ENCODE measurements around the gene NFKBIZ.

The NFKBIZ gene, protein sequence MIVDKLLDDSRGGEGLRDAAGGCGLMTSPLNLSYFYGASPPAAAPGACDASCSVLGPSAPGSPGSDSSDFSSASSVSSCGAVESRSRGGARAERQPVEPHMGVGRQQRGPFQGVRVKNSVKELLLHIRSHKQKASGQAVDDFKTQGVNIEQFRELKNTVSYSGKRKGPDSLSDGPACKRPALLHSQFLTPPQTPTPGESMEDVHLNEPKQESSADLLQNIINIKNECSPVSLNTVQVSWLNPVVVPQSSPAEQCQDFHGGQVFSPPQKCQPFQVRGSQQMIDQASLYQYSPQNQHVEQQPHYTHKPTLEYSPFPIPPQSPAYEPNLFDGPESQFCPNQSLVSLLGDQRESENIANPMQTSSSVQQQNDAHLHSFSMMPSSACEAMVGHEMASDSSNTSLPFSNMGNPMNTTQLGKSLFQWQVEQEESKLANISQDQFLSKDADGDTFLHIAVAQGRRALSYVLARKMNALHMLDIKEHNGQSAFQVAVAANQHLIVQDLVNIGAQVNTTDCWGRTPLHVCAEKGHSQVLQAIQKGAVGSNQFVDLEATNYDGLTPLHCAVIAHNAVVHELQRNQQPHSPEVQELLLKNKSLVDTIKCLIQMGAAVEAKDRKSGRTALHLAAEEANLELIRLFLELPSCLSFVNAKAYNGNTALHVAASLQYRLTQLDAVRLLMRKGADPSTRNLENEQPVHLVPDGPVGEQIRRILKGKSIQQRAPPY

DNA sequence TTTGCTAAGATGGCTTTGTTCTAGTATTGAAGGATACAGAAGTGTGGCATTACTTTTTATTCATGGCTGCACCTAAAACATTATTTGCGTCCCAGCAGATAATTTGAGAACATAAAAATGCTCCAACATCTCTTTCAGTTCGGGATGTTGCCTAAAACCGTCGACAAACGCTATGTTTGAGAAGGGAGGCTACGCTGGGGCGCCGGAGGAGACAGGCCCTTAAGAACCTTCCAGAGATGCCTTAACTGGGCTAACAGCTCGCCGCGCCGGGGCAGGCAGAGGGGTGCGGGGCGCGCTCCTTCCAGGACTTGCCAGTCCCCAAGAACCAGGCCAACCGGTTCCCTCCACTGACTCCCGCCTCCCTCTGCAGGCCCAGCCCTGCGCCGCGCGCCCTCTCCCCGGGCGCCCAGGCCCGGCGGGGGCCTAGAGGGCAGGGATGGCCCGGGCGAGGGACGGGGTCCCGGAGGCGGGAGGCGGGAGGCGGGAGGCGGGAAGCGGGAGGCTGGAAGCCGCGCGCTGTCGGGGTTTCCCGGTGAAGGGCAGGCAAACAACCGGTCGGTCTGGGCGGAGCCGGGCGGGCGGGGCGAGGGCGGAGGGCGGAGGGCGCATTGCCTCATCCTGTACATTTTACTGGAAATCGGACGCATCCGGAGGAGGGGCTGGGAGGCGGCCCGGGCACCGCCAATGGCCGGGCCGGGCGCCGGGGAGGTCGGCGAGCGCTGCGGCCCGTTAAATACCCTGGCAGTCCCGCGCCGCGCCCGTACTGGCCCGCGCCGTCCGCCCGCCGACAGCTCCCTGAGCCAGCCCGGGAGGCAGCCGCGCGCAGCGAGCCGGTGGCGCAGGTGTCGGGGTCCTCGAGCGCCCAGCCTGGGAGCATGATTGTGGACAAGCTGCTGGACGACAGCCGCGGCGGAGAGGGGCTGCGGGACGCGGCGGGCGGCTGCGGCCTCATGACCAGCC, at the start of gene NFKBIZ:
NFKBIZ (plus strand) TSS at position 761 of the 960 bp plus-strand sequence; CDS start at position 876, 115 bp downstream.
- peak; percentile 86 for DNase-seq (ENCODE audit: low read depth, low spot score)

DNA sequence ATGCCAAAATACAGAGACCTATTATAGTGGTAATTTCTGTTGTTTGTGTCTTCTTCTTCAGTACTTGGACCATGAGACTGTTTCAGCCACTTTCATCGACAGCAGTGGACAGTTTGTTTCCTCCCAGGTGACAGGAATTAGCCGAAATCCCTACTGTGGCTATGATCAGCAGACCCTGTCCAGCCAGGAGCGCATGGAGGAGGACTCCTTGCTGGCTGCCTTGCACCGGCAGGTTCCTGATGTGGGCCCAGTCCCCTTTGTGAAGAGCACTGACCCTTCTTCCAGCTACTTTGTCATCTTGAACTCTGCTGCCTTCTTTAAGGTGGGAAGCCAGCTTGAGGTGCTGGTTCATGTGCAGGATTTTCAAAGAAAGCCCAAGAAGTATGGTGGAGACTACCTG, 48.1 kb upstream of the NFKBIZ start:
- DNase-seq (ENCODE audit: low read depth, low spot score): no peak

DNA sequence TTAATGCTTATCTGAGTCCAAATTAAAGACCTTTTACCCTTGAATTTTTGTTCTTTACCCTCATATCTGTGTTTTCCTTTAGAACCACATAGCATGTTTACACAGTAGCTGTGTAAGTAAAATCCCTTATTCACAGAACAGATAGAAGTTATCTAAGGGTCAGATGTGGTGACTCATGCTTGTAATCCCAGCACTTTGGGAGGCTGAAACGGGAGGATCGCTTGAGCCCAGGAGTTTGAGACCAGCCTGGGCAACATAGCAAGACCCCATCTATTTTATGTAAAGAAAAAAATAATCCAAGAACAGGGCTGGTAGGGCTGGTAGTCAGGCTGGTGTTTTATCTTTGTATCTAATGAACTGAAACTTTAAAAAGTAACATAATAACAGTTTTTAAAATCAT, 47.1 kb upstream of the NFKBIZ start:
- DNase-seq (ENCODE audit: low read depth, low spot score): no peak

DNA sequence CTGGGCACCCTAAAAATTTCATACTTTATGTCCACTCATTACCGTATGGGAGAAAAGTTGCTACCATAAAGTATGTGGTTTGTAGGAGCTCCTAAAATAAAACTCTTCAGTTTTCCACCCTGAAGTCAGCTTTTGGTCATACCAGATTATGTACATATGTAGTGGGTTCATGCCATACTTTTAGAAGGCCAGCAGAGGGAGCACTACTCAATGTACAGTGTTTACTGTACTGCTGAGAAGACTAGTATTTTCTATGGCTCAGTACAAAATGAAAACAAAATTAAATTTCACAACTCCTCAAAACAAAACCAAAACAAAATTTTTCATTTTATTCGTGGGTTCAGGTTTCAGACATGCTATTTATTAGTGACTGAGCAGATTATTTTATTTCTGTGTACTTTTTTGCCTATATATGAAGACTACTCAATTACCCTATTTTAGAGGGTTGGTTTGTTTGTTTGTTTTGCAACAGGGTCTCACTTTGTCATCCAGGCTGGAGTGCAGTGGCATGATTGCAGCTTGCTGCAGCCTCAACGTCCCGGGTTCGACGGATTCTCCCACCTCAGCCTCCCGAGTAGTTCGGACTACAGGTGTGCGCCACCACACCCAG, 46.0 kb upstream of the NFKBIZ start:
- DNase-seq (ENCODE audit: low read depth, low spot score): peak; percentile 61

DNA sequence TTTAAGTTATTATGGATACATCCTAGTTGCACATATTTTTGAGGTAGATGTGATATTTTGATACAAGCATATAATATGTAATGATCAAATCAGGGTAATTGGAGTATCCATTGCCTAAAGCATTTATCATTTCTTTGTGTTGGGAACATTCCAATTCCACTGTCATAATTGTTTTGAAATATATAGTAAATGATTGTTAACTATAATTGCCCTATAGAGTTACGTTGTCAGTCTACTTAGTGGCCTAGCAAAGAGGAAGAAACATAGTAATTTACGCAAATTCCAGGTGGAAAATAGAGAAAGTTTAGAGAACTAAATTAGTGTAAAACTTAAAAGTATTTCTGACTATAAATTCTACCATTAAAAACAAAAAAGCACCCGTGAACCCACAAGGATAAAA, 45.4 kb upstream of the NFKBIZ start:
- no peak for DNase-seq (ENCODE audit: low read depth, low spot score)

DNA sequence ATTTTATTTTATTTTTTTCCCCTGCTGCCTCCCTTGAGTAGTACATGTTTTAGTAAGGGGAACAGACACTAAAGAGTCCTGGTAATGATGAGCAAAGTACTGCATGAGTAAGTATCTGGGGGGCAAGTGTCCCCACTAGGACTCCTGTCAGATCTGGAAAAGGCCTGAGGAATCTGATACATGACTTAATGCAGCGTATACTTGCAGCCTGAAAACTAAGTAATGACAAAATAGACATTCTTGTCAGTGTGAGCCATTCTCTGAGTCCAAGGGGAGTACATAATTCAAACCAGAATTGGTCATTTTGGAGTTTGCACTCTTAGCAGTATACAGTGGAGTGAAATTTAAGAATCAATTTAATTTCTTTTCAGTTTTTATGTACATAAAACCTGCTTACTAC, 42.8 kb upstream of the NFKBIZ start:
- no peak for DNase-seq (ENCODE audit: low read depth, low spot score)

DNA sequence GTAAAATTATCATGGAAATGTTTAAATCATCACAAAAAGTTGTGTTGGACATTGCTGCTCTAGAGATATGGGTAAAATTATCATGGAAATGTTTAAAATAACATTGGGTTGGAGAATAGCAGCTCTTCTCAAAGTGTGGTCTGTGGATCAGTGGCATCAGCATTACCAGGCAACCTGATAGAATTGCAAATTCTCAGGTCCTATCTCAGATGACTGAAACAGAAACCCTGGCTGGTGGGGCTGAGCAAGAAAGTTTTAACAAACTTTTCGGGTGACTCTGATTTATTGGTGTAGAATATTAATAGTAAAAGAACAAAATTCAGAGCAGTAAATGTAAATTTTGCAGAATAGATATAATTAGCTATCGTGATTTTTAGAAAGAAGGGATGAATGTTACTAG, 41.4 kb upstream of the NFKBIZ start:
- DNase-seq (ENCODE audit: low read depth, low spot score): no peak

DNA sequence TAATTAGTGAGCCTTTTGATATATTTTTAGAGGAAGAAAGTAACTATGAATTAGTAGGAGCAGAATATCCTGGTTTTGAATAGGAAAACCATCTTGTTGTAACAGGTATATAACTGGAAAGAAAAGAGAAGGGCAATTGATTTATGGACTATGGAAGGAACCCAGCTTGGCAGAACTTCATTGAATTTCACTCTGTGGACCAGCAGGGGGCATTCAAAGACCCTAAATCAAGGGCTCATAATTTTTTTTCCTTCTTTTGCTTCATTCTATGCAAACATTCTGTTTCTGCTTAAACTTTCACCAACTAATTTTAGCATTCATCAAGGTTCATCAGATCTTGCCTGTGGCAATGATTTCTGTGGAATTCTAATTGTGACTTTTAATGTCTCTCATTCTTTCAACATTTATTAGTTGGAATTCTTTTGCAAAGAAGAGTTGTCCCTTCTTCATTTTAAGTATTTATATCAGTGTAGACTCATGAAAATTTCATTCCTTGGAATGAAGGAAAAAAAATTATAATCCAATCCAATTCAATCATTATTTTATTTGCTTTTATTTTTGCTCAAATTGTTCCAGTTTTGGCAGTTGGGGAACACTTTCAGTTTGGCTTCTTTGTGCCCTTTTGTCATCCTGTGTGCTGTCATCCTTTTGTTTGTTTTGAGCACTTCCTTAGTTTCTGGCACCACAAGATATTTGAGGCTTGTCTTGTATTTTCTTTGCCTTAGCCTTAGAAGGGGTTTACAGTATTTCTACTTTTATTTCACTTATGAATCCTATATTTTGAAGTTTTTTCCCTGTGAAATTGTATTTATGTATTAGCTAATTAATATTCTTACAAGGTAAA, 39.9 kb upstream of the NFKBIZ start:
- no peak for DNase-seq (ENCODE audit: low read depth, low spot score)

DNA sequence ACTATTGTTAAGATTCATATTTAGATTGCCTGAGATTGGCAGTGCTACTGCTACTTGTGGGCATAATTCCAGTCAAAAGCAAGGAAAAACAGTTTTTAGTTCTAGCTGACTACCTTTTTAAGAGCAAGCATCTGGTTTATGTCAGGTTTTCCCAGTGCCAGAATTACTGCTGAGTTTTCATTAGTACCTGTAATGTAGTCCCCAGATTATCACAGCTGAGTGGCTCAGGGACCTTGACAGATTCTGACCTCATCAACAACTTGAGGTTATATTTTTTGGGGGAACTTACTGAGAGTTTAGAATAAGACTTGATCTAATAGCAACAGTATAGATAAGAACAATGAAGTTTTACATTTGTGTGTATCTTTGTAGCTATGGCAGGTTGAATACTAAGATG, 39.3 kb upstream of the NFKBIZ start:
- DNase-seq (ENCODE audit: low read depth, low spot score): no peak

DNA sequence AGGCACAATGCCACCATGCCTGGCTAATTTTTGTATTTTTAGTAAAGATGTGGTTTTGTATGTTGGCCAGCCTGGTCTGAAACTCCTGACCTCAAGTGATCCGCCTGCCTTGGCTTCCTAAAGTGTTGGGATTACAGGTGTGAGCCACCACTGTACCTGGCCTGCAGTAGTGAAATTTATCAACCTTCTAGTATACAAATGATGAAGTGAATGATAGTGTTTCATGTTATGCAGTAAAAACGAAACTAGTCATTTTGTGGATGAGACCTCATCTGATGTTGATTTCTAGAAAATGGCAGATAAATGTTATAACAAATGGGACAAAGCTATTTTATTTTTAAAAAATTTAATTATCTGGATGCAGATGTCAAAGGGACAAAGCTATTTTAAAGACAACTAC, 37.4 kb upstream of the NFKBIZ start:
- DNase-seq (ENCODE audit: low read depth, low spot score): no peak

DNA sequence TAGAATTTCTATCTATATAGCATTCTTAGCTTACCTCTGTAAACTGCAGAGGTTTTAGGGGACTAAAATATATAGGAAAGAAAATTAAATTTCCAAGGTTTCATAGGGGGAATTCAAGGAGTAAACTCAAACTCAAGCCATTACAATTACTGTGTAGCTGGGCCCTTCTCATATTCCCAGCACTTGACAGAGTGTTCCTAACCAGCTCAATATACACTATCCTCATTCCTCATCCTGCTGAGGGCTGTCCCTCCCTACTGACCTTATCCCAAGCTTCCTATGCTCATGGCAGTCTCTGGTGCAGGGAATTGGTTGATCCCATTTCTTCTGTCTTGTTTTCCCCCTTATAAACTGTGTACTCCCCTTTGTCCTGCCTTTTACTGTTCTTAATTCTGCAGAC, 36.4 kb upstream of the NFKBIZ start:
- no peak for DNase-seq (ENCODE audit: low read depth, low spot score)

DNA sequence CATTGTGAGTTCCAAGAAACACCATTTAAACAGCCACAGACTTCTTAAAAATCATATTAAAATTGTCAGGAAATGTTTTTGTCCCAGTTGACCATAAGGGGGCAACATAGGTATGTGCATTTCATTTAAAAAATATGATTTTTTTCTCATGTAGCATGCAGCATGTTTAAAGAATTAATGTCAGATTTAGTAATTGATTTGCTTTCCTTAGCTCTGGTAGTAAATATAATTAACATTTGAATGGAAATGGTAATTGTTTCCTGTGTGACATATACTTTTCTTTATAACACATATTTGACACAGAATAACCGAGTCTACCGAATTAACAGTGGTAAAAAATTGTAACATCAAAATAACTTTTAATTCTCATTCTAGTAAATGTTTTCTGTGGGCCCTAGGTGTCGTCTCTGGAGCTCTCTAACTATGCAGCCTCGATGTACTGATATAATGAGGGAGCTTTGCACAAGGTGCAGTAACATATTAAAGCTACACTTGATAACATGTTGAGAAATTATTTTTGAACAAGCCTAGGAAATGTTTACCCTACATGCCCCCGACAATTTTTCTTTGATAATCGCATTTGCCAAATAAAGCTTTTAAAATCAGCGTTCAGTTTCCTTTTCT, 35.4 kb upstream of the NFKBIZ start:
- no peak for DNase-seq (ENCODE audit: low read depth, low spot score)

DNA sequence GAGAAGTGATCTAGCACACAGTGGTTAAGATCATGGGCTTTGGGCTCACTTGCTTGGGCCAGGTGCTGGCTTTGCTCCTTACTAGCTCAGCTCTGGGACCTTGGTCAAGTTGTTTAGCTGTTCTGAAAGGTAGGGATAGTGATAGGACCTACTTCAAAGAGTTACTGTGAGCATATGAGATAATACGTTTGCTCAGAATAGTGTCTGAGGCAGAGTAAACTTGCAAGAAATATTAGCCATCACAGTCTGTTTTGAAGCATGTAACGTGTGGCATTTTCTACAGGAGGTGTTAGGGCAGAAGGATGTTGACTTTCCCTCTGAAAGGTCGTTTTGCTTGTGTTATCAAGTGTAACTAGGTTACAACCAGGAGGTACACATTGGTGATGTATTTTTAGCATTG, 34.5 kb upstream of the NFKBIZ start:
- no peak for DNase-seq (ENCODE audit: low read depth, low spot score)

DNA sequence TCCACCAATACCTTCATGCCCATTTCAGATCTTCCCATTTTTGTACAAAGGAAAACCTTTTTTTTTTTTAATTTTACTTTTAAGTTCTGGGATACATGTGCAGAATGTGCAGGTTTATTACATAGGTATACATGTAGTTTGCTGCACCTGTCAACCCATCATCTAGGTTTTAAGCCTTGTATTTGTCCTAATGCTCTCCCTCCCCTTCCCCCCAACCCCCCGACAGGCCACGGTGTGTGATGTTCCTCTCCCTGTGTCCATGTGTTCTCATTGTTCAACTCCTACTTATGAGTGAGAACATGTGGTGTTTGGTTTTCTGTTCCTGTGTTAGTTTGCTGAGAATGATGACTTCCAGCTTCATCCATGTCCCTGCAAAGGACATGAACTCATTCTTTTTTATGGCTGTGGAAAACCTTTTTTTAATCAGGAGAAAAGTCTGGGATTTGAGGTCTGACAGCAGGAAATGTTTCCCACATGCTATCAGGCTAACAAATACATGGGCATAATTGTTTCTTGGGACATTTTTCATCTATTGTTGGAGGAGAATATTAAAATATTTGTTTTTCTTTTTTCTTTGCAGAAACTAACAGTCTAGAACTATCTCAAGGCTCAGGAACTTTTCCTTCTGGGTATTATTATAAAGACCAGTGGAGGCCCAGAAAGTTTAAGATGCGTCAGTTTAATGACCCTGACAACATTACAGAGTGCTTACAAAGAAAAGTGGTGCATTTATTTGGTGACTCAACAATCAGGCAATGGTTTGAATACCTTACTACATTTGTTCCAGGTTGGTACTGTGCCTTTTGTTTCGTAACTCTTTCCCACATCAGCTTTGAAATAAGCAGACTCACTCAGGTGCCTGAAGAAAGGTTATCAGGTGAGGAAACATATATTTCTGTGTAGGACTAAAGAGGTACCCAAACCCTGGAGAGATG, 32.8 kb upstream of the NFKBIZ start:
- DNase-seq (ENCODE audit: low read depth, low spot score): no peak

DNA sequence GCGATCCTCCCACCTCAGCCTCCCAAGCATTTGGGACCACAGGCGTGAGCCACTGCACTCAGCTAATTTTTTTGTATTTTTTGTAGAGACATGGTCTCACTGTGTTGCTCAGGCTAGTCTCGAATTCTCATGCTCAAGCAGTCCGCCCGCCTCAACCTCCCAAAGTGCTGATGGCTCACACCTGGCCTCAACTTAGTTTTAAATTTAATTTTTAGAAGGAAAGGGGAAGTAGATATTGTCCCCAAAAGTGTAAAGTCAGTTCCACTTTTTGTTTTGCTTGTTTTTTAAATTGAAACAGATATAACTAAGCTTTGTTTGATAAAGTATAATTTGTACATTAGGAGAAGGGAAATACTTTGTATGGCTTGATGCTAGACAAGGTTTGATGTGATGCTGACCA, 31.3 kb upstream of the NFKBIZ start:
- DNase-seq (ENCODE audit: low read depth, low spot score): no peak

DNA sequence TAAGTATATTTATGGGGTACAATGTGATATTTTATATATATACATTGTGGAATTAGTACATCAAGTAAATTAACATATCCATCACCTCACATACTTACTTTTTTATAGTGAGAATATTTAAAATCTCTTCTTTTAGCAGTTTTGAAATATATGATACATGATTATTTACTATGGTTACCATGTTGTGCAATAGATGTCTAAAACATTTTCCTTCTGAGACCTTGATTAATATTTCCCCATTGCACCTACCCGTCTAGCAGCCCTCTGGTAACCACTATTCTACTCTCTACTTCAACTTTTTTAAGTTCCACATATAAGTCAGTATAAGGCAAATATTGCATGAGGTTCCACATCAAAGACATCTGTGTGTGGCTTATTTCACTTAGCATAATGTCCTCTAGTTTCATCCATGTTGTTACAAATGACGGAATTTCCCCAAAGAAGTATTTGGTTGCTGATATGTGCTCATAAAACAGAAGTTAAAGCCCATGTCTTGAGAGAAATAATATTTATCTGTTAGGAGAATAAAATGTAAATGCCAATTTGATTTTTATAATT, 29.6 kb upstream of the NFKBIZ start:
- DNase-seq (ENCODE audit: low read depth, low spot score): no peak

DNA sequence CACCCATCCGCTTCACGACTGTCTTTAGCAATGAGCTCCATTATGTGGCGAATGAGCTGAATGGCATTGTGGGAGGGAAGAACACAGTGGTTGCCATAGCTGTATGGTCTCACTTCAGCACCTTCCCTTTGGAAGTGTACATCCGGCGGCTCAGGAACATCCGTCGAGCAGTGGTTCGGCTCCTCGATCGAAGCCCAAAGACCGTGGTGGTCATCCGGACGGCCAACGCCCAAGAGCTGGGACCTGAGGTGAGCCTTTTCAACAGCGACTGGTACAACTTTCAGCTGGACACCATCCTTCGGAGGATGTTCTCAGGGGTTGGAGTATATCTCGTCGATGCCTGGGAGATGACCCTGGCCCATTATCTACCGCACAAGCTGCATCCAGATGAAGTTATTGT, 27.8 kb upstream of the NFKBIZ start:
- DNase-seq (ENCODE audit: low read depth, low spot score): no peak

DNA sequence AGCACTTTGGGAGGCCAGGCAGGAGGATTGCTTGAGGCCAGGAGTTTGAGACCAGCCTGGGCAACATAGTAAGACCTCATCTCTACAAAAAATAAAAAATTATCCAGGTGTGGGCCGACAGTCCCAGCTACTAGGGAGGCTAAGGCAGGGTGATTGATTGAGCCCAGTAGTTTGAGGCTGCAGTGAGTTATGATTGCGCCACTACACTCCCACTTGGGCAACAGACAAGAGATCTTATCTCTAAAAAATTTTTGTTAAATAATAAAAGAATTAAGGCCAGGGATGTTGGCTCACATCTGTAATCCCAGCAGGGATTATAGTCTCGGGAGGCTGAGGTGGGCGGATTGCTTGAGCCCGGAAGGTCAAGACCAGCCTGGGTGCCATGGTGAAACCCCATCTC, 25.8 kb upstream of the NFKBIZ start:
- DNase-seq (ENCODE audit: low read depth, low spot score): no peak

DNA sequence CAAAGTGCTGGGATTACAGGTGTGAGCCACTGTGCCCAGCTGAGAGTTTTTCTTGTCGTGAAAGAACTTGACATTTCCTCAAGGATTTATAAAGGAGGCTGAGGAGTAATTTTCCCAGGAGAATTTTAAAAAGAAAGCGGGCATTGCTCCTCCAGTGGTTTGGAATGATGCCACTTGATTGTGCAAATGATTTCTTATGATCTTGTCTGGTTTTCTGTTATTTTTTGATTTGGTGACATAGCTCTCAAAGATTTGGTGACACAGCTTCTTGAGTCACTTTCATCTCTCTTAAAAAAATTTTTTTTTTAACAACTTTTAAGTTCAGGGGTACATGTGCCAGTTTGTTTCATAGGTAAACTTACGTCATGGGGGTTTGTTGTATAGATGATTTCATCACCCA, 24.6 kb upstream of the NFKBIZ start:
- no peak for DNase-seq (ENCODE audit: low read depth, low spot score)
